K562 (cell line): ENCODE measurements around the gene GKN1.

Experiments used
- CEBPB ChIP-seq: fragments of 450-650 bp; IDR thresholded peaks from 2 replicates; pipeline ENCODE4 v1.6.1; 2016; ENCODE audit warnings: missing genetic modification characterization, missing compliant biosample characterization
- JUN ChIP-seq, 2 experiments: sonication (generic) in 1 of 2; formaldehyde crosslinking in 1 of 2; IDR thresholded peaks; 2 replicates each; pipeline versions ENCODE4 v1.6.1 to v1.8.0; 2012 to 2022; ENCODE audit warnings: borderline replicate concordance in 2 of 2, mild to moderate bottlenecking in 2 of 2, improper control_type of control experiment in 1 of 2, low read depth in 1 of 2, low read length in 1 of 2, missing genetic modification reagents in 1 of 2
- LCOR ChIP-seq: sonication (generic); formaldehyde crosslinking; IDR thresholded peaks from 2 replicates; pipeline ENCODE4 v1.8.0; 2022; ENCODE audit warnings: mild to moderate bottlenecking, missing genetic modification reagents
- NELFE ChIP-seq: IDR thresholded peaks from 2 replicates; pipeline ENCODE4 v1.6.1; 2011; ENCODE audit warnings: mild to moderate bottlenecking; ENCODE audit not compliant: insufficient read depth, insufficient read length
- PHF20 ChIP-seq: fragments of 450-650 bp; IDR thresholded peaks from 2 replicates; pipeline ENCODE4 v1.6.1; 2018; ENCODE audit not compliant: partially characterized antibody
- PRDM10 ChIP-seq: fragments of 450-650 bp; IDR thresholded peaks from 2 replicates; pipeline ENCODE4 v1.6.1; 2018; ENCODE audit not compliant: partially characterized antibody
- RCOR1 ChIP-seq, 2 experiments: IDR thresholded peaks; 2 replicates each; pipeline ENCODE4 v1.6.1; 2012; ENCODE audit warnings: low read depth in 2 of 2, low read length in 2 of 2, borderline replicate concordance in 1 of 2, improper control_type of control experiment in 1 of 2
- SMARCC2 ChIP-seq: fragments of 450-650 bp; IDR thresholded peaks from 2 replicates; pipeline ENCODE4 v1.6.1; 2017; ENCODE audit warnings: antibody characterized with exemption, moderate library complexity, mild to moderate bottlenecking, low read depth
- SMC3 ChIP-seq: conservative IDR thresholded peaks from 2 replicates; pipeline ENCODE4 v1.6.1; 2011; ENCODE audit warnings: low read depth, low read length, improper control_type of control experiment; ENCODE audit not compliant: insufficient read depth
- SUPT5H ChIP-seq: fragments of 450-650 bp; IDR thresholded peaks from 2 replicates; pipeline ENCODE4 v1.6.1; 2016
- TF ChIP-seq, protein P1 (sequence below): fragments of 250-450 bp; sonication (Bioruptor Pico); IDR thresholded peaks from 2 replicates; pipeline ENCODE4 v1.8.0; 2021; ENCODE audit warnings: mild to moderate bottlenecking, moderate library complexity
- TF ChIP-seq, protein P2 (sequence below), 3 experiments: IDR thresholded peaks in 2 of 3; conservative IDR thresholded peaks in 1 of 3; 2 replicates each; pipeline ENCODE4 v1.5.1; 2011 to 2012; ENCODE audit warnings: low read length in 3 of 3, mild to moderate bottlenecking in 3 of 3, control low read depth in 2 of 3, improper control_type of control experiment in 1 of 3, inconsistent platforms in 1 of 3, low read depth in 1 of 3, mixed read lengths in 1 of 3, moderate library complexity in 1 of 3; ENCODE audit not compliant: insufficient read depth in 2 of 3
- TF ChIP-seq, protein P3 (sequence below), 2 experiments: fragments of 450-650 bp; formaldehyde crosslinking in 1 of 2; IDR thresholded peaks; 2 replicates each; pipeline versions ENCODE4 v1.4.0 to v1.6.1; 2014 to 2020; ENCODE audit warnings: mild to moderate bottlenecking in 2 of 2, borderline replicate concordance in 1 of 2, low read depth in 1 of 2

DNA sequence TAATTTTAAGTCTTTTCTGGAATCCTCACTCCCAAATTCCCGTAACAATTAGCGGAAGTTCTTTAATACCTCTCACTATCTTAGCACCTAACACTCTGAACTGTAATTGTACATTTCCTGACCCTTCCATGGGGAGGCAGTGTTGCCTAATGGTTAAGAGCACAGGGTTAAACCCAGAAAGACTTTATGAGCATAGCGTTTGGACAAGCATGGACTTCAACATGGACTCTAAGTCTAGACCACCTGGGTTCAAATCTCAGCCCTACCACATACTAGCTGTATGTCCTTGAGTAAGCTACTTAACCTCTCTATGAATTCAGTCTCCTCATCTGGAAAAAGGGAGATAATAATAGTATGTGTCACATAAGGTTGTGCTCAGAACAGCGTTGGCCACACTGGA lies 51.6 kb downstream of the GKN1 start:
- TF ChIP-seq PHF20 (no peak), JUN (IDR thresholded peaks at IDR 0.05; ENCODE audit: borderline replicate concordance, low read depth, low read length) (no peak), JUN (CRISPR knock-in tag; IDR thresholded peaks at IDR 0.05; ENCODE audit: borderline replicate concordance) (no peak), CEBPB (tag) (no peak), RCOR1 (IDR thresholded peaks at IDR 0.05; ENCODE audit: borderline replicate concordance in 1 of 2, low read depth in 2 of 2, low read length in 2 of 2) (no peak), NELFE (no peak), PRDM10 (no peak), SMC3 (peak; percentile 65; the same call in 1 of the 2 replicates), SMARCC2 (no peak), SUPT5H (no peak), LCOR (CRISPR knock-in tag) (no peak)
- TF ChIP-seq, protein P1, sequence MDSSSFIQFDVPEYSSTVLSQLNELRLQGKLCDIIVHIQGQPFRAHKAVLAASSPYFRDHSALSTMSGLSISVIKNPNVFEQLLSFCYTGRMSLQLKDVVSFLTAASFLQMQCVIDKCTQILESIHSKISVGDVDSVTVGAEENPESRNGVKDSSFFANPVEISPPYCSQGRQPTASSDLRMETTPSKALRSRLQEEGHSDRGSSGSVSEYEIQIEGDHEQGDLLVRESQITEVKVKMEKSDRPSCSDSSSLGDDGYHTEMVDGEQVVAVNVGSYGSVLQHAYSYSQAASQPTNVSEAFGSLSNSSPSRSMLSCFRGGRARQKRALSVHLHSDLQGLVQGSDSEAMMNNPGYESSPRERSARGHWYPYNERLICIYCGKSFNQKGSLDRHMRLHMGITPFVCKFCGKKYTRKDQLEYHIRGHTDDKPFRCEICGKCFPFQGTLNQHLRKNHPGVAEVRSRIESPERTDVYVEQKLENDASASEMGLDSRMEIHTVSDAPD (CRISPR knock-in tag), result no peak
- TF ChIP-seq, protein P2, sequence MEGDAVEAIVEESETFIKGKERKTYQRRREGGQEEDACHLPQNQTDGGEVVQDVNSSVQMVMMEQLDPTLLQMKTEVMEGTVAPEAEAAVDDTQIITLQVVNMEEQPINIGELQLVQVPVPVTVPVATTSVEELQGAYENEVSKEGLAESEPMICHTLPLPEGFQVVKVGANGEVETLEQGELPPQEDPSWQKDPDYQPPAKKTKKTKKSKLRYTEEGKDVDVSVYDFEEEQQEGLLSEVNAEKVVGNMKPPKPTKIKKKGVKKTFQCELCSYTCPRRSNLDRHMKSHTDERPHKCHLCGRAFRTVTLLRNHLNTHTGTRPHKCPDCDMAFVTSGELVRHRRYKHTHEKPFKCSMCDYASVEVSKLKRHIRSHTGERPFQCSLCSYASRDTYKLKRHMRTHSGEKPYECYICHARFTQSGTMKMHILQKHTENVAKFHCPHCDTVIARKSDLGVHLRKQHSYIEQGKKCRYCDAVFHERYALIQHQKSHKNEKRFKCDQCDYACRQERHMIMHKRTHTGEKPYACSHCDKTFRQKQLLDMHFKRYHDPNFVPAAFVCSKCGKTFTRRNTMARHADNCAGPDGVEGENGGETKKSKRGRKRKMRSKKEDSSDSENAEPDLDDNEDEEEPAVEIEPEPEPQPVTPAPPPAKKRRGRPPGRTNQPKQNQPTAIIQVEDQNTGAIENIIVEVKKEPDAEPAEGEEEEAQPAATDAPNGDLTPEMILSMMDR (IDR thresholded peaks at IDR 0.05 in 2 of 3, conservative IDR thresholded peaks at IDR 0.05 in 1 of 3; ENCODE audit: insufficient read depth in 2 of 3, low read depth in 1 of 3, low read length in 3 of 3), result peak; percentile 58 to 83 (median 67)
- TF ChIP-seq, protein P3, sequence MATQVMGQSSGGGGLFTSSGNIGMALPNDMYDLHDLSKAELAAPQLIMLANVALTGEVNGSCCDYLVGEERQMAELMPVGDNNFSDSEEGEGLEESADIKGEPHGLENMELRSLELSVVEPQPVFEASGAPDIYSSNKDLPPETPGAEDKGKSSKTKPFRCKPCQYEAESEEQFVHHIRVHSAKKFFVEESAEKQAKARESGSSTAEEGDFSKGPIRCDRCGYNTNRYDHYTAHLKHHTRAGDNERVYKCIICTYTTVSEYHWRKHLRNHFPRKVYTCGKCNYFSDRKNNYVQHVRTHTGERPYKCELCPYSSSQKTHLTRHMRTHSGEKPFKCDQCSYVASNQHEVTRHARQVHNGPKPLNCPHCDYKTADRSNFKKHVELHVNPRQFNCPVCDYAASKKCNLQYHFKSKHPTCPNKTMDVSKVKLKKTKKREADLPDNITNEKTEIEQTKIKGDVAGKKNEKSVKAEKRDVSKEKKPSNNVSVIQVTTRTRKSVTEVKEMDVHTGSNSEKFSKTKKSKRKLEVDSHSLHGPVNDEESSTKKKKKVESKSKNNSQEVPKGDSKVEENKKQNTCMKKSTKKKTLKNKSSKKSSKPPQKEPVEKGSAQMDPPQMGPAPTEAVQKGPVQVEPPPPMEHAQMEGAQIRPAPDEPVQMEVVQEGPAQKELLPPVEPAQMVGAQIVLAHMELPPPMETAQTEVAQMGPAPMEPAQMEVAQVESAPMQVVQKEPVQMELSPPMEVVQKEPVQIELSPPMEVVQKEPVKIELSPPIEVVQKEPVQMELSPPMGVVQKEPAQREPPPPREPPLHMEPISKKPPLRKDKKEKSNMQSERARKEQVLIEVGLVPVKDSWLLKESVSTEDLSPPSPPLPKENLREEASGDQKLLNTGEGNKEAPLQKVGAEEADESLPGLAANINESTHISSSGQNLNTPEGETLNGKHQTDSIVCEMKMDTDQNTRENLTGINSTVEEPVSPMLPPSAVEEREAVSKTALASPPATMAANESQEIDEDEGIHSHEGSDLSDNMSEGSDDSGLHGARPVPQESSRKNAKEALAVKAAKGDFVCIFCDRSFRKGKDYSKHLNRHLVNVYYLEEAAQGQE (IDR thresholded peaks at IDR 0.05; ENCODE audit: borderline replicate concordance), result peak; percentile 75; the same call in 1 of the 2 replicates
- TF ChIP-seq, protein P3 (CRISPR knock-in tag; IDR thresholded peaks at IDR 0.05; ENCODE audit: low read depth), result no peak
